Ovary (tissue), 3 donors: Measurements from ENCODE around the gene OVAAL.

Experiments used
- CTCF ChIP-seq, 3 donors: fragments of 450-650 bp in 2 of 3; fragments of 200-600 bp in 1 of 3; IDR thresholded peaks; one replicate each; pipeline versions ENCODE4 v1.5.1 to v1.8.0; 2016 to 2022; ENCODE audit warnings: antibody characterized with exemption in 3 of 3, mild to moderate bottlenecking in 1 of 3
- POLR2A ChIP-seq: fragments of 450-650 bp; IDR thresholded peaks from one replicate; pipeline ENCODE4 v1.6.1; 2017; ENCODE audit warnings: antibody characterized with exemption, mild to moderate bottlenecking, moderate library complexity
- donor health status: DM: no; HTN: no; CAD: no.

- no peak for TF ChIP-seq CTCF (IDR thresholded peaks at IDR 0.05)
- no peak for TF ChIP-seq POLR2A
Measured at GRCh38 chr1:180525715-180526039, 33.1 kb upstream of the OVAAL start.
